Measurements from ENCODE around the gene BTBD9.

GRCh38 chr6:38610050-38610625 lies 29.6 kb downstream of the BTBD9 start:
- TF ChIP-seq POLR2AphosphoS5 (IDR thresholded peaks at IDR 0.05; ENCODE audit: borderline replicate concordance, low read depth, low read length) (no peak), EZH2 (IDR thresholded peaks at IDR 0.05) (no peak)
